MCF 10A (cell line): Measurements from ENCODE around the gene SFT2D2. TPM values are rescaled to one million over a fixed set of nuclear protein-coding genes. Genes with fewer than 3 reads are reported as not detected.

Experiments
- BruUV-seq: library from RNA; stranded (reverse); fragments of 400-500 nt; replicated peaks from 2 replicates; lab custom pipeline; 2021; lab: Mats Ljungman, UMichigan
- CTCF ChIA-PET: fragments of 300-600 bp; sonication (Branson Sonifier 250); formaldehyde crosslinking; extraction: SDS; loops from one replicate; lab custom pipeline; 2021; ENCODE audit warnings: antibody characterized with exemption, inconsistent platforms; lab: Yijun Ruan, JAX
- POLR2A ChIA-PET: fragments of 300-600, 350-650 bp; sonication (Branson Sonifier 250); formaldehyde crosslinking; extraction: SDS; loops from one replicate; lab custom pipeline; 2020; ENCODE audit warnings: antibody characterized with exemption, inconsistent platforms; lab: Yijun Ruan, JAX
- DNase-seq: peaks from one replicate; pipeline ENCODE4 v3.0.0-alpha.2; 2018; ENCODE audit not compliant: unreplicated experiment
- H3K27ac Mint-ChIP-seq: one replicate; pipeline ENCODE4 v1.8.0; 2022; ENCODE audit warnings: mild to moderate bottlenecking, low read depth, mixed read lengths; ENCODE audit not compliant: unreplicated experiment
- H3K27me3 Mint-ChIP-seq: one replicate; pipeline ENCODE4 v1.8.0; 2022; ENCODE audit warnings: mixed read lengths; ENCODE audit not compliant: insufficient read depth, unreplicated experiment
- H3K36me3 Mint-ChIP-seq: one replicate; pipeline ENCODE4 v1.8.0; 2022; ENCODE audit warnings: mild to moderate bottlenecking, moderate library complexity, mixed read lengths; ENCODE audit not compliant: insufficient read depth, unreplicated experiment
- H3K4me1 Mint-ChIP-seq: one replicate; pipeline ENCODE4 v1.8.0; 2022; ENCODE audit warnings: mixed read lengths; ENCODE audit not compliant: insufficient read depth, unreplicated experiment
- H3K4me3 Mint-ChIP-seq: one replicate; pipeline ENCODE4 v1.8.0; 2022; ENCODE audit warnings: mild to moderate bottlenecking, moderate library complexity, mixed read lengths; ENCODE audit not compliant: unreplicated experiment
- H3K9me3 Mint-ChIP-seq: one replicate; pipeline ENCODE4 v1.8.0; 2022; ENCODE audit warnings: mixed read lengths; ENCODE audit not compliant: unreplicated experiment
- intact Hi-C: fragments of 100-400 bp; cut with micrococcal nuclease; formaldehyde crosslinking; loops from 2 replicates; pipeline ENCODE4 v1.14.1; 2022
- total RNA-seq: library from RNA; stranded (reverse); gene quantifications from 2 replicates; pipeline ENCODE4 v1.2.3, GENCODE V29; 2022
- TF ChIP-seq, protein P1 (sequence below): fragments of 200-600 bp; IDR thresholded peaks from one replicate; pipeline ENCODE4 v1.8.0; 2022; ENCODE audit warnings: antibody characterized with exemption, mild to moderate bottlenecking; ENCODE audit not compliant: unreplicated experiment

SFT2D2 gene
- total RNA-seq, 1 experiment from 2014 or later: 56.5 TPM

- TF ChIP-seq, protein P1, sequence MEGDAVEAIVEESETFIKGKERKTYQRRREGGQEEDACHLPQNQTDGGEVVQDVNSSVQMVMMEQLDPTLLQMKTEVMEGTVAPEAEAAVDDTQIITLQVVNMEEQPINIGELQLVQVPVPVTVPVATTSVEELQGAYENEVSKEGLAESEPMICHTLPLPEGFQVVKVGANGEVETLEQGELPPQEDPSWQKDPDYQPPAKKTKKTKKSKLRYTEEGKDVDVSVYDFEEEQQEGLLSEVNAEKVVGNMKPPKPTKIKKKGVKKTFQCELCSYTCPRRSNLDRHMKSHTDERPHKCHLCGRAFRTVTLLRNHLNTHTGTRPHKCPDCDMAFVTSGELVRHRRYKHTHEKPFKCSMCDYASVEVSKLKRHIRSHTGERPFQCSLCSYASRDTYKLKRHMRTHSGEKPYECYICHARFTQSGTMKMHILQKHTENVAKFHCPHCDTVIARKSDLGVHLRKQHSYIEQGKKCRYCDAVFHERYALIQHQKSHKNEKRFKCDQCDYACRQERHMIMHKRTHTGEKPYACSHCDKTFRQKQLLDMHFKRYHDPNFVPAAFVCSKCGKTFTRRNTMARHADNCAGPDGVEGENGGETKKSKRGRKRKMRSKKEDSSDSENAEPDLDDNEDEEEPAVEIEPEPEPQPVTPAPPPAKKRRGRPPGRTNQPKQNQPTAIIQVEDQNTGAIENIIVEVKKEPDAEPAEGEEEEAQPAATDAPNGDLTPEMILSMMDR: no peak
- ChIA-PET CTCF (interaction anchor here (0.6 to 3.0 kb wide), 12 partner anchors 10 to 237 kb away, joined by 3 to 22 read pairs (median 4); no protein-coding TSS in a partner anchor), POLR2A (interaction anchor here (0.5 to 3.6 kb wide), 30 partner anchors 10 to 1234 kb away, joined by 3 to 22 read pairs (median 4); partner anchors contain the start of genes DCAF6, MPC2 and SFT2D2)
- Mint-ChIP-seq H3K27me3 (no peaks in the 10 kb centered on the region), H3K27ac (peak overlapping the region; percentile 78), H3K9me3 (no peaks in the 10 kb centered on the region), H3K4me3 (no peak overlapping the region), H3K36me3 (peaks cover 5% of the 10 kb centered on the region), H3K4me1 (peaks cover 37% of the 10 kb centered on the region)
- peak; percentile 88 for DNase-seq
- intact Hi-C loops: no loop called here
- BruUV-seq: no TSS peak
Observed at GRCh38 chr1:168301664-168302320, 76.0 kb downstream of the SFT2D2 start.

Other genes starting within 250 kb of the SFT2D2 start
- gene GPR161, start 89.1 kb upstream of the SFT2D2 start, total RNA-seq: 6.6 and 10.2 TPM in 2 replicates
- gene TIPRL, start 47.0 kb upstream of the SFT2D2 start, total RNA-seq: 90.9 and 111 TPM in 2 replicates
- 1.6 and 2.4 TPM in 2 replicates for gene TBX19, start 54.9 kb downstream of the SFT2D2 start, total RNA-seq